Measurements from ENCODE around the gene BAIAP3.

- TF ChIP-seq ZNF274 (IDR thresholded peaks at IDR 0.05; ENCODE audit: low read depth, low read length) (no peak), YY1 (IDR thresholded peaks at IDR 0.05; ENCODE audit: insufficient read depth, insufficient read length) (no peak), SUZ12 (IDR thresholded peaks at IDR 0.05; ENCODE audit: extremely low read depth, insufficient read depth, insufficient read length) (no peak)
Observed at GRCh38 chr16:1316033-1316405, 17.4 kb upstream of the BAIAP3 start.
